GM21381 (cell line): Measurements from ENCODE around the gene ASCL2.

Source experiments
- ATAC-seq: cut with Tn5 transposase; IDR thresholded peaks from one replicate; pipeline ENCODE4 v1.9.1; 2021; ENCODE audit warnings: mild to moderate bottlenecking, moderate library complexity; ENCODE audit not compliant: unreplicated experiment

Gene ASCL2

GRCh38 chr11:2309251-2310072 is 39.1 kb upstream of the ASCL2 start:
- ATAC-seq = no peak

DNA sequence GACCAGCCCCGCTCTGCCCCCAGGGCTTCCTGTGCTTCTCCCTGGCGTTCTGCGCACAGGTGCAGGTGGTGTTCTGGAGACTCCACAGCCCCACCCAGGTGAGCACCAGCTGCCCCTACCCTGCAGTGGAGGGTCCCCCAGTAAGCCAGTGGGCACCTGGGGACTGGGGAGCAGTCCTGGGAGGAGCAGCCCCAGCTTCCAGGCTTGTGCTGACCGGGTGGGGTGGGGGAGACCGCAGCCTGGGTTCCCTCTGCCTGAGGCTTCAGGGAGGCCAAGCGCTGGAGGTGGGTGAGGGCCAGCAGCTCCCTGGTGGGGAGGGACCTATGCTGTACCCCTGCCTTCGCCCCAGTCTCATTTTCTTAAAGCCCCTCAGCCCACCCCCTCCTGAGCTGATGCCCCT is 38.3 kb upstream of the ASCL2 start:
- ATAC-seq = no peak

- no peak for ATAC-seq
Measured at GRCh38 chr11:2307501-2308331, 37.3 kb upstream of the ASCL2 start.

DNA sequence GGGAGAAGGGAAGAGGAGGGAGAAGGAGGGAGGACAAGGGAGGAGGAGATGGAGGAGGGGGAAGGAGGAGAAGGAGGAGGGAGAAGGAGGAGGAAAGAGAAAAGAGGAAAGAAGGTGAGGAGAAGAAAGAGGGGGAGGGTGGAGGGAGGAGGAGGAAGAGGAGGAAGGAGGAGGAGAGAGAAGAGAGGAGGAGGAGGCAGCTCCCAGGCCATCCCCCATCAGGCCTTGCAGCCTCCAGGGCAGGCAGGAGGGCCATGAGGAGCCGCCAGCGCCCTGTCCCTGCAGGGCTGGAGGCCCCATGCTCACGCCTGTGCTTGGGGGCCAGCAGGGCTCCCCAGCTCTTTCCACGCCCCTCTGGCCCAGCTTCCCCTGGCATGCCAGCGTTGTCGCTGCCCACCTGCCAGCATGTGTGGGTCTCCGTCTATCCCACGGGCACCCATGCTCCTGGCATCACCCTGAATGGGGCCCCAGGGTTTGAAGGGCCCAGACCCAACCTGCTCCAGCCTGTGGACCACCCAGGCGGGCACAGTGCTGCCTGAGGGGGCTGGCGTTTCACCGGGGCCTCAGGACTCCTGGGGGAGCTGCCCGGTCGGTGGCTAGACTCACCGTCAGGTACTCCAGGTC is 36.6 kb upstream of the ASCL2 start:
- ATAC-seq = no peak

DNA sequence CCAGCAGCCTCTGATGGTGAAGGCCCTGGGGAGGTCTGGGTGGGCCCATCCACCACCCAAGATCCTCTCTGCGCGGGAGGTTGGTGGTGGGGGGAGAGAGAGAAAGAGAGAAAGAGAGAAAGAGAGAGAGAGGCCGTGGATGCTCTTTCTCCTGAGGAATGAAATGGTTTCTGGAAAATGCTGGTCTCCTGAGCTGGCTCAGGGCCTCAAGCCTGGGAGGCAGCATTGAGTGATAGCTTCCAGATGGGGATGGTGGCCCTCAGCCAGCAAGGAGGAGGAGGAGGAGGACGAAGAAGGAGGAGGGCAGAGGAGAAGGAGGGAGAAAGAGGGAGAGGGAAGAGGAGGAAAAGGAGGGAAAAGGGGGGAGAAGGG is 36.0 kb upstream of the ASCL2 start:
- no peak for ATAC-seq

DNA sequence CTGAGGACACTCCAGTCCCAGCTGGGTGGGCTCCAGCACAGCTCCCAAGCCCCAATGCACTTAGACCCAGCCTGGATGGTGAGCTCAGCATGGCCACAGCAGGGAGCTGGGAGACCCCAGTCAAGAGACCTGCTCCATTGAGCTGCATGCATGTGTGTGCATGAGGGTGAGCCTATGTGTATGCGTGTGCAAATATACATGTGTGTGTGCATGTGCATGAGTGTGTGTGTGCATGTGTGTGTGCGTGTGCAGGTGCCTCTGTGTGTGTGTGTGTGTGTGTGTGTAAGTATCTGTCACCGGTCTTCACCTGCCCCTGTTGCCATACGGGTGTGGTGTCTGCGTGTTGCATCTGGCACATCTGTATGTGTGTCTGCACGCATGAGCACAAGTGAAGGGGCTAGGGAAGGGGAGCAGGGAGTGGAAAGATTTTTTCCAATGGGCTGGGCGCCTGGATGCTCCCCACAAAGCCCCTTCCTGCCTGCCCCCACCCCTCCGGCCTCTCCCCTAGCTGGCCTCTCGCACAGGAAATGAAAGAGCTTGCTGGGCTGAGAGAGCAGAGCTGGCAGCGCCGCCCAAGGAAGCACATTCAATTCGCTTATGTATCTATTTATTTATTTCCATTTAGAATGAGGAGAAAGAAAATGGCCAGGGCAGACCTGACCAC is 35.5 kb upstream of the ASCL2 start:
- ATAC-seq = no peak

- ATAC-seq = no peak
Measured at GRCh38 chr11:2305140-2305778, 34.9 kb upstream of the ASCL2 start.

GRCh38 chr11:2304506-2305139 is 34.2 kb upstream of the ASCL2 start:
- no peak for ATAC-seq

- ATAC-seq = no peak
Measured at GRCh38 chr11:2303627-2304505, 33.5 kb upstream of the ASCL2 start.

DNA sequence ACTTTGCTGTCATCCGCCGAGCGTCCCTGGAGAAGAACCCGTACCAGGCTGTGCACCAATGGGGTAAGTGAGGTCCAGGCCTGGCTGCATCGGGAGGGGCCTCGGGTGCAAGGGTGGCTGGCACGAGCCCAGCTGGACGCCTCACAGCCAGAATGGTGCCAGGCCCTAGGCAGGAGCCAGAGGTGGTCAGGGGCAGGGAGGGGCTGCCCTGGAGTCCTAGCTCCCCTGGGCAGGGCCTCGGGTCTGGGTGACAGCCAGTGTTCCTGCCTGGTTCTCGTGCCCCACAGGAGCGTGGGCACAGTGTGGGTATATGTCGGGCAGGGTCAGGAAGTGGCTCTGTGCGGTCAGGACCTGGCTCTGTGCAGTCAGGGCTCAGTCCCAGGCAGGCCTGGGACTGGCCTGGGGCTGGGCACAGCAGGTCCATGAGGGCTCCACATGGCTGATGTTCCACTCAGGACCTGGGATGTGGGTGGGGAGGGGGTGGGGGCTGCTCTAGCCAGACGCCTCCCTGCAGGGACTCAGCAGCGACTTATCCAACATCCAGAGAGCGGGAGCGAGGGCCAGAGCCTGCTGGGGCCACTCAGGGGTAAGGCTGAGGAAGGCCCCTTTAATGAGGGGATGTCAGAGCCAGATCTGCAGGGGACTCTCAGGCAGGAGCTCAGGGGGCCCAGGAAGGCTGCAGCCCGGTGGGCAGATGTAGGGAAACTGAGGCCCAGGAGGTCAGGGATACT is 32.7 kb upstream of the ASCL2 start:
- no peak for ATAC-seq

- no peak for ATAC-seq
Measured at GRCh38 chr11:2302306-2302895, 32.0 kb upstream of the ASCL2 start.

DNA sequence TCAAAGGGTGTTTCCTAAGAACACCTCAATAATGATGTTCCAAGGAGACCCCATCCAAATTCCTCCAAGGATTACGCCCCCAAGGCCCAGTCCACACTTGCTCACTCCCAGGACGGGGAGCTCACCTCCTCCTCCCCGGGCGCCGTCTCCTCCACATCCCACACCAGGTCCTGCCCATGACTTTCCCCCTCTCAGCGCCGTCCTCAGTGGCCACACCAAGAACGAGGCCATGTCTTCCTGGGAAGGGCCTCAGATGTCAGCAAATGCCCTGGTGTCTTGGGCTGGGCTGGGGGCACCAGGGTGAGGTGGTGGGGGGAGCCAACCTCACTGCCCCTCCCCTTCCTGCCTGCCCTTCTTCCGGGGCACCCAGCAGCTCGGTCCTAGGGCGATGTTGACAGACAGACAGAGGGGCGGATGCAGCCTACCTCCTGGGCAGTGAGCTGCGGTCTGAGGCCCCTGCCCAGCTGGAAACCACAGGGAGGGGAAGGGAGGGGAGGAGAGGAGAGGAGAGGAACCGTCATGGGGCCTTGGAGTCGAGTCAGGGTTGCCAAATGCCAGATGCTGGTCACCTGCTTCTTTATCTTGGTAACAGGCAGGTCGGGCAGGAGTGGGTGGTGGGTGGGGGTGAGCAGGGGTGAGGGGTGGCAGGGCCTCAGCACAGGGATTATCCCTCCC is 31.4 kb upstream of the ASCL2 start, which contains the start of the genes C11orf21 and TSPAN32:
TSS of gene C11orf21 (minus strand) at position 288 of the 675 bp plus-strand sequence. CDS start at position 178, 110 bp downstream.
TSS of gene TSPAN32 (plus strand) at position 383 of the 675 bp plus-strand sequence. CDS start at position 520, 137 bp downstream.
- ATAC-seq = no peak

DNA sequence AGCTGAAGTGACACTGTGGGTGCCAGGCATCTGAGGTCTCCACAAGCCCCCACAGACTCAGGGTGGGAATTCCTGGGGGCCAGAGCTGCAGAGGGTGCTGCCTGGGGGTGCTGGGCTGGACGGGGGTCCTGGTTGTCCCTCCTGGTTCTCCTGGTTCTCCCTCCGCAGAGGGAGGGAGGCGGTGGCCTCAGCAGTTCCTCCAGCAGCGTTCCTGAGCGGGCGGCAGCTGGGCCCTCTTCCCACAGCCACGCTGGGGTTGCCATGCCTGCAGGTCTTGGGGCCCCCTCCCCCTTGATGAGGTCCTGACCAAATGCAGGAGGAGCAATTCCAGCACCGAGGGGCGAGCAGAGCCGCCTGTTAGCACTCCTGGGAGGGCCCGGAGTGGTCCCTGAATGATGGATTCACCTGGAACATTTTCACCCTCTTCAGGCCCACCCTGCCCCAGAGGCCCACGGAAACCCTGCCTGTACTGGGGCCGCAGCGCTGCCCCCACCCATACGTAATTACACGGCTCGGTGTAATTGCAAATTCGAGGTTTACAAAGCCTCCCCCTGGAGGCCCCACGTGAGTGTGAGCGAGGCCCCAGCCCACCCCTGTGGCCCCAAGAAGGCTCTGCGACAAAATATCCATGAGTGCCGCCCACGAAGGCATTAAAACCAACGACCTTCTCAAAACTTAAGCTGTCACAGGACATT is 30.7 kb upstream of the ASCL2 start:
- ATAC-seq = no peak

DNA sequence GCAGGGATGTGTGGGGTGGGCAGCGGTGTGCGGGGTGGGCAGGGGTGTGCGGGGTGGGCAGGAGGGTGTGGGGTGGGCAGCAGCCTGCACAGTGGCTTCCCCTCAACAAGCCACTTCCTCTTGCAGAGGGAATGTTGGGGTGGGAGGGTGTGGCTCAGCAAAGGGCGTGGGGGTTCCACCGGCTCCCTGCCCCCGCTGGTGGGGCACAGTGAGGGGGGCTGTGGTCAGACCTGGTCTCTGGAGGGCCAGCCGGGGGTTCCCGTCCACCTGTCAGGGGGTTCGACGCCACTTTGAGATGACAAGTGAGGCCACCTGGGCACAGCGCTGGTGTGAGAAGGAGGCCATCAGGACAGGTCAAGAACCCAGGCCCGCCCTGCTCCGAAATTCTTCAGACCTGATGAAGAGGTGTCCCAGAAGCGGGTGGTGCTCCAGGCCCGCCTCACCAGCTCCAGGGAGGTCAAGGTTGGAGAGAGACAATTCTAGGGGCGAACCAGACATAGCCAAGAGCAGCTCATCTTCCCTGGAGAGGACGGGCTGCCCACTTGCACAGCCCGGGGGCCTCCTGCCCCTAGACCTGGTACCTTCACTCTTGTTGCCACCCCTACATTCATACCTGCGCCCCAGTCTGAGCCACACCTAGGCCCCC is 30.0 kb upstream of the ASCL2 start:
- no peak for ATAC-seq

- ATAC-seq = no peak
Measured at GRCh38 chr11:2299773-2300172, 29.4 kb upstream of the ASCL2 start.
